ENCODE results near the gene RBM48. TPM values are rescaled to one million over a fixed set of nuclear protein-coding genes. Genes with fewer than 3 reads are reported as not detected.

RBM48 gene
- total and polyA plus RNA-seq, 9 of the 15 experiments (the other 6 are each of a cell fraction or from before 2014, with no cell fraction given) = 9.9 to 35.1 (median 16.3) TPM

DNA sequence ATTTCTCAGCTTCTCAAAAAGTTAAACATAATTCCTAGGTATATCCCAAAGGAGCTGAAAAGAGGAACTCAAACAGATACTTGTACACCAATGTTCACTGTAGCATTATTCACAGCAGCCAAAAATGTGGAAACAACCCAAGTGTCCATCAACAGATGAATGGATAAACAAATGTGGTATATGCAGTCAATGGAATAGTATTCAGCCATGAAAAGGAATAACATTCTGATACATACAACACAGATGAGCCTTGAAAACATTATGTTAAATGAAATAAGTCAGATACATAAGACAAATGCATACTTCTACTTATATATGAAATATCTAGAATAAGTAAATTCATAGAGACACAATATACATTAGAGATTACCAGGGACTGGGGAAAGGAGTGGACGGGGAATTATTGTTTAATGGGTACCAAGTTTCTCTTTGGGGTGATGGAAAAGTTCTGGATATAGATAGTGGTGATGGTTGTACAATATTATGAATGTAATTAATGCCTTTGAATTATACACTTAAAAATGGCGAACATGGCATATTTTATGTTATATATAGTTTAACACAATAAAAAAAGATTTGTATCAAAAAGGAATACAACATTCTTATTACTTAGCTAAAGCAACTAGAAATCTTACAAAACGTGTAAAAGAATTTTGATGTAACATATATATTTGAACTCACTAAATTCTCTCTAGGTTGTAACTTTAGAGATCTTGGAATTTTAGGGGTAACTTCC lies 15.3 kb upstream of the RBM48 start:
- POLR2A ChIA-PET = interaction anchor here (1.2 to 1.4 kb wide), 2 partner anchors 8 to 15 kb away, joined by 3 read pairs; partner anchors contain the start of genes PEX1 and RBM48

More for the DNA sequence above, 15.3 kb upstream of the RBM48 start:
- ATAC-seq (no peak), DNase-seq (ENCODE audit: extremely low read depth in 1 of 4, low spot score in 3 of 4) (no peak), FAIRE-seq (no peak)
- Histone ChIP-seq H3K36me3 (ENCODE audit: control insufficient read depth, insufficient read depth, low read length) (peaks cover 15% of the 10 kb centered on the region; the same call in 1 of the 3 replicates), H3K9me1 (ENCODE audit: control insufficient read depth, insufficient read depth, low read length) (no peaks in the 10 kb centered on the region), H3K9me3 (replicated peaks; ENCODE audit: control insufficient read depth, insufficient read depth, low read depth, low read length) (no peaks in the 10 kb centered on the region), H3K4me1 (replicated peaks in 1 of 2; ENCODE audit: control insufficient read depth in 2 of 2, insufficient read depth in 2 of 2, low read length in 2 of 2) (no peaks in the 10 kb centered on the region), H4K20me1 (replicated peaks; ENCODE audit: control insufficient read depth, insufficient read depth, low read length) (no peaks in the 10 kb centered on the region), H3K4me3 (no peak overlapping the region), H3K79me2 (ENCODE audit: control insufficient read depth, insufficient read depth, low read length) (no peaks in the 10 kb centered on the region), H3K9ac (ENCODE audit: insufficient read depth in 1 of 2, low read depth in 2 of 2, low read length in 2 of 2) (no peak overlapping the region), H3K4me2 (ENCODE audit: insufficient read depth, low read length) (no peak overlapping the region), H3K27me3 (ENCODE audit: control insufficient read depth in 2 of 2, insufficient read depth in 2 of 2, low read length in 2 of 2) (no peaks in the 10 kb centered on the region), H2AFZ (ENCODE audit: low read depth, low read length) (no peak overlapping the region), H3K27ac (ENCODE audit: extremely low read depth, low read depth, low read length) (no peak overlapping the region)
- BruUV-seq (replicated peaks) = no TSS peak
- in situ Hi-C loops (cut with MboI) = no loop called here
- intact Hi-C loops (cut with micrococcal nuclease) = no loop called here
- WGBS (ENCODE audit: insufficient coverage, low coverage, missing lambda C conversion rate) = 37% methylated on average over 3 of the region's 3 CpGs
- no peak for TF ChIP-seq SMAD4 (CRISPR knock-in tag; conservative IDR thresholded peaks at IDR 0.05)
- TF ChIP-seq ZNF316 (IDR thresholded peaks at IDR 0.05) = peak; percentile 78
- no peak for TF ChIP-seq TBP (optimal IDR thresholded peaks at IDR 0.05; ENCODE audit: low read depth, low read length)
- TF ChIP-seq MAFG (tag; conservative IDR thresholded peaks at IDR 0.05) = 0 out of 2 replicates have a peak, but pooled peaks have one; percentile 19
- TF ChIP-seq NR3C1 (CRISPR knock-in tag; IDR thresholded peaks at IDR 0.05) = no peak
- TF ChIP-seq C11orf30 (IDR thresholded peaks at IDR 0.05; ENCODE audit: low read depth) = peak; percentile 52
- TF ChIP-seq SMAD2 (IDR thresholded peaks at IDR 0.05; ENCODE audit: low read depth, low read length) = no peak
- 0 out of 2 replicates have a peak, but pooled peaks have one; percentile 47 for TF ChIP-seq ADNP (tag; IDR thresholded peaks at IDR 0.05)
- peak; percentile 74 for TF ChIP-seq RBM25 (IDR thresholded peaks at IDR 0.05; ENCODE audit: low read depth, low read length, severe bottlenecking)
- no peak for TF ChIP-seq PYGO2 (tag; IDR thresholded peaks at IDR 0.05)
- TF ChIP-seq RBFOX2 (IDR thresholded peaks at IDR 0.05; ENCODE audit: low read depth, low read length) = no peak
- peak; percentile 99 for TF ChIP-seq ZNF146 (CRISPR knock-in tag; IDR thresholded peaks at IDR 0.05; ENCODE audit: unreplicated experiment)
- no peak for TF ChIP-seq NFRKB (IDR thresholded peaks at IDR 0.05; ENCODE audit: low read depth)
- TF ChIP-seq PHF21A (IDR thresholded peaks at IDR 0.05; ENCODE audit: borderline replicate concordance, low read depth) = no peak
- TF ChIP-seq ZNF3 (CRISPR knock-in tag; IDR thresholded peaks at IDR 0.05) = no peak
- CTCF ChIA-PET (ENCODE audit: low intra/inter-chr PET ratio) = no interaction called here
